Stomach (tissue), 9 donors: ENCODE data around the gene MNT. TPM values are rescaled to one million over a fixed set of nuclear protein-coding genes. Genes with fewer than 3 reads are reported as not detected.

Experiments used
- DNase-seq, 2 donors: peaks; one replicate each; pipeline versions ENCODE4 v3.0.0 to v3.0.0-alpha.2; 2013 to 2019
- H3K27ac ChIP-seq, 5 donors: fragments of 200-600 bp in 4 of 5; sonication (generic) in 4 of 5; one replicate each; pipeline ENCODE4 v1.5.1; 2013 to 2019; ENCODE audit warnings: mild to moderate bottlenecking in 1 of 5, moderate library complexity in 1 of 5
- H3K27me3 ChIP-seq, 3 donors: fragments of 200-600 bp; sonication (generic); one replicate each; pipeline ENCODE4 v1.5.1; 2017 to 2019; ENCODE audit warnings: mixed run types in 1 of 3
- H3K36me3 ChIP-seq, 4 donors: fragments of 200-600 bp; sonication (generic); 1 replicate in 3 of 4; 2 replicates in 1 of 4; pipeline ENCODE4 v1.5.1; 2016 to 2019
- H3K4me1 ChIP-seq, 4 donors: fragments of 200-600 bp; sonication (generic); one replicate each; pipeline ENCODE4 v1.5.1; 2016 to 2019
- H3K4me3 ChIP-seq, 4 donors: fragments of 200-600 bp; sonication (generic) in 3 of 4; one replicate each; pipeline ENCODE4 v1.5.1; 2016 to 2019; ENCODE audit warnings: mild to moderate bottlenecking in 1 of 4
- H3K9me3 ChIP-seq, 4 donors: fragments of 200-600 bp; sonication (generic); one replicate each; pipeline ENCODE4 v1.5.1; 2016 to 2019
- EP300 ChIP-seq: sonication (generic); formaldehyde crosslinking; IDR thresholded peaks from one replicate; pipeline ENCODE4 v1.6.1; 2017; ENCODE audit warnings: antibody characterized with exemption
- POLR2A ChIP-seq, 4 donors: fragments of 450-650 bp; IDR thresholded peaks; one replicate each; pipeline ENCODE4 v1.6.1; 2016; ENCODE audit warnings: antibody characterized with exemption in 4 of 4, control low read depth in 2 of 4, mild to moderate bottlenecking in 1 of 4, moderate library complexity in 1 of 4
- POLR2AphosphoS5 ChIP-seq, 3 donors: sonication (generic); formaldehyde crosslinking; IDR thresholded peaks; one replicate each; pipeline ENCODE4 v1.6.1; 2016; ENCODE audit warnings: antibody characterized with exemption in 3 of 3
- WGBS, 5 donors: extraction: QIAGEN DNeasy Blood & Tissue Kit in 3 of 5; methylation state at CpG; one replicate each; pipeline versions ENCODE4 v1.1.5 to v1.1.7; 2013 to 2018; 5-methylcytosine and 5-hydroxymethylcytosine counted together
- intact Hi-C: fragments of 100-400 bp; cut with DNase I; formaldehyde crosslinking; loops from one replicate; pipeline ENCODE4 v1.15.1; 2023; ENCODE audit warnings: low total_unique reads
- polyA plus RNA-seq, 3 donors: library from polyadenylated mRNA; stranded (reverse); fragments of 200-250 nt; gene quantifications; one replicate each; pipeline ENCODE4 v1.2.3, GENCODE V29; 2013
- total RNA-seq, 5 donors: library from RNA; depleted of rRNA; stranded (reverse); fragments of >200 nt; gene quantifications; one replicate each; pipeline versions ENCODE4 v1.1.0 to v1.2.3, GENCODE V29; 2014 to 2016
- TF ChIP-seq, protein P1 (sequence below), 7 experiments: fragments of 450-650 bp in 4 of 7; fragments of 200-600 bp in 3 of 7; sonication (generic) in 3 of 7; IDR thresholded peaks; one replicate each; pipeline ENCODE4 v1.5.1; 2016 to 2019; ENCODE audit warnings: antibody characterized with exemption in 7 of 7, control low read depth in 2 of 7, mild to moderate bottlenecking in 1 of 7
- donor health status: healthy with polysubstance abuse.
- donor health status: Bipolar disorder and iron deficiency.
- donor health status: healthy.

MNT gene
- total and polyA plus RNA-seq, 8 donors, result 3.5 to 55.8 (median 8.6) TPM

- Histone ChIP-seq H3K4me1 (peaks cover 0 to 26% (median 11%) of the 10 kb centered on the region in 4 donors), H3K9me3 (no peaks in the 10 kb centered on the region), H3K36me3 (peaks cover 13 to 82% (median 73%) of the 10 kb centered on the region in 4 donors), H3K27ac (peak overlapping the region in 1 of 5 donors; percentile 62), H3K4me3 (no peak overlapping the region), H3K27me3 (no peaks in the 10 kb centered on the region)
- TF ChIP-seq POLR2AphosphoS5 (IDR thresholded peaks at IDR 0.05) (no peak), POLR2A (IDR thresholded peaks at IDR 0.05) (no peak), EP300 (no peak)
- TF ChIP-seq, protein P1, sequence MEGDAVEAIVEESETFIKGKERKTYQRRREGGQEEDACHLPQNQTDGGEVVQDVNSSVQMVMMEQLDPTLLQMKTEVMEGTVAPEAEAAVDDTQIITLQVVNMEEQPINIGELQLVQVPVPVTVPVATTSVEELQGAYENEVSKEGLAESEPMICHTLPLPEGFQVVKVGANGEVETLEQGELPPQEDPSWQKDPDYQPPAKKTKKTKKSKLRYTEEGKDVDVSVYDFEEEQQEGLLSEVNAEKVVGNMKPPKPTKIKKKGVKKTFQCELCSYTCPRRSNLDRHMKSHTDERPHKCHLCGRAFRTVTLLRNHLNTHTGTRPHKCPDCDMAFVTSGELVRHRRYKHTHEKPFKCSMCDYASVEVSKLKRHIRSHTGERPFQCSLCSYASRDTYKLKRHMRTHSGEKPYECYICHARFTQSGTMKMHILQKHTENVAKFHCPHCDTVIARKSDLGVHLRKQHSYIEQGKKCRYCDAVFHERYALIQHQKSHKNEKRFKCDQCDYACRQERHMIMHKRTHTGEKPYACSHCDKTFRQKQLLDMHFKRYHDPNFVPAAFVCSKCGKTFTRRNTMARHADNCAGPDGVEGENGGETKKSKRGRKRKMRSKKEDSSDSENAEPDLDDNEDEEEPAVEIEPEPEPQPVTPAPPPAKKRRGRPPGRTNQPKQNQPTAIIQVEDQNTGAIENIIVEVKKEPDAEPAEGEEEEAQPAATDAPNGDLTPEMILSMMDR (IDR thresholded peaks at IDR 0.05), result no peak
- 80 to 86% (median 84%) methylated on average over 26 of the region's 26 CpGs for WGBS, 5 donors
- intact Hi-C loops, result loop anchor here (10.0 kb wide), 1 partner anchor 48 kb away; no protein-coding TSS in a partner anchor
- DNase-seq, result no peak
Observed at GRCh38 chr17:2366747-2367494, 33.9 kb downstream of the MNT start.

DNA sequence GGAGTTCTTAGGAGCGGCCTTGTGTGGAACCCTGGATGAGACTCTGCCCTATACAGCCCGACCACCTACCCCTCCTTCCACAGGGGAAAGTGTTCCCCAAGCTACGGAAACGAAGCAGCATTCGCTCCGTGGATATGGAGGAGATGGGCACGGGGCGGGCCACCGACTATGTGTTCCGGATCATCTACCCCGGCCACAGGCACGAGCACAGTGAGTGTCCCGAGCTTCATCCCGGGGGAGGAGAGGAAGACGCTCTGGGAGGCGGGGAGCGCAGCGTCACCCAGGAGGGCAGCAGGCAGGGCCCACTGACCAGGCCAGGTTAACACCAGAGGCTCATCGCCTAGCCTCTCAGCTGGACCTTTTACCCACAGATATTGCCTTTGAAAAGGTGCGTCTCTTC, 35.7 kb downstream of the MNT start:
- 95 to 98% (median 97%) methylated on average over 16 to 20 of the region's 20 CpGs for WGBS, 5 donors
- peaks cover 0 to 33% (median 17%) of the 10 kb centered on the region in 4 donors for H3K4me1 ChIP-seq
- peaks cover 13 to 74% (median 67%) of the 10 kb centered on the region in 4 donors for H3K36me3 ChIP-seq
- H3K9me3 ChIP-seq, result no peaks in the 10 kb centered on the region
- DNase-seq, result no peak
- H3K27ac ChIP-seq, result no peak overlapping the region
- intact Hi-C loops, result loop anchor here (10.0 kb wide), 1 partner anchor 50 kb away; no protein-coding TSS in a partner anchor
- H3K27me3 ChIP-seq, result no peaks in the 10 kb centered on the region
- TF ChIP-seq POLR2A (IDR thresholded peaks at IDR 0.05) (no peak), POLR2AphosphoS5 (IDR thresholded peaks at IDR 0.05) (no peak), EP300 (no peak)
- TF ChIP-seq, protein P1 (IDR thresholded peaks at IDR 0.05), result no peak
- H3K4me3 ChIP-seq, result no peak overlapping the region

DNA sequence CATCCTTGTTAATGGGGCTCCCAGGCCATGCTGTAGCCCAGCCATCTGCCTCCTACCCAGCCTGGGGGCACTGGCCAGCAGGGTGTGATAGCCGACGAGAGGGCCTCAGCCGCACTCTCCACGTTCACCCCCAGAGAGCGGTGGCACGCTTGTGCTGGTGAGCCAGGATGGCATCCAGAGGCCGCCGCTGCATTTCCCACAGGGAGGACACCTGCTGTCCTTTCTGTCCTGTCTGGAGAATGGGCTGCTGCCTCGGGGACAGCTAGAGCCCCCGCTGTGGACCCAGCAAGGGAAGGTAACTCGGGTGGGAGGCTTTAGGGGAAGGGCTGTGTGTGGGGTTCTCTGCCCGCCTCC, 36.1 kb downstream of the MNT start:
- Histone ChIP-seq H3K9me3 (no peaks in the 10 kb centered on the region), H3K27me3 (no peaks in the 10 kb centered on the region), H3K4me1 (peaks cover 0 to 31% (median 20%) of the 10 kb centered on the region in 4 donors), H3K36me3 (peaks cover 13 to 75% (median 67%) of the 10 kb centered on the region in 4 donors), H3K27ac (no peak overlapping the region), H3K4me3 (no peak overlapping the region)
- WGBS, 5 donors, result 86 to 97% (median 91%) methylated on average over 11 to 12 of the region's 12 CpGs
- no peak for TF ChIP-seq POLR2A (IDR thresholded peaks at IDR 0.05)
- no peak for TF ChIP-seq EP300
- TF ChIP-seq POLR2AphosphoS5 (IDR thresholded peaks at IDR 0.05), result no peak
- TF ChIP-seq, protein P1 (IDR thresholded peaks at IDR 0.05), result no peak
- intact Hi-C loops, result loop anchor here (10.0 kb wide), 1 partner anchor 50 kb away; no protein-coding TSS in a partner anchor
- no peak for DNase-seq

GRCh38 chr17:2363851-2364762, 36.8 kb downstream of the MNT start:
- no peak overlapping the region for H3K27ac ChIP-seq
- intact Hi-C loops, result loop anchor here (10.0 kb wide), 1 partner anchor 51 kb away; no protein-coding TSS in a partner anchor

More at GRCh38 chr17:2363851-2364762, 36.8 kb downstream of the MNT start:
- TF ChIP-seq, protein P1 (IDR thresholded peaks at IDR 0.05), result no peak
- TF ChIP-seq EP300 (no peak), POLR2A (IDR thresholded peaks at IDR 0.05) (no peak), POLR2AphosphoS5 (IDR thresholded peaks at IDR 0.05) (no peak)
- 77 to 85% (median 79%) methylated on average over 17 to 26 of the region's 26 CpGs for WGBS, 5 donors
- peaks cover 13 to 79% (median 65%) of the 10 kb centered on the region in 4 donors for H3K36me3 ChIP-seq
- no peaks in the 10 kb centered on the region for H3K27me3 ChIP-seq
- no peak for DNase-seq
- H3K9me3 ChIP-seq, result no peaks in the 10 kb centered on the region
- peaks cover 4 to 31% (median 22%) of the 10 kb centered on the region in 4 donors for H3K4me1 ChIP-seq
- H3K4me3 ChIP-seq, result no peak overlapping the region
